Measurements from ENCODE around the gene ACO2. TPM values are rescaled to one million over a fixed set of nuclear protein-coding genes. Genes with fewer than 3 reads are reported as not detected.

Gene ACO2
- total and polyA plus RNA-seq, 5 donors = 471 to 611 (median 533) TPM

GRCh38 chr22:41532908-41533825 lies 64.2 kb downstream of the ACO2 start:
- Histone ChIP-seq H3K27me3 (ENCODE audit: control insufficient read depth, insufficient read depth) (no peaks in the 10 kb centered on the region), H3K27ac (ENCODE audit: low read length) (peak overlapping the region; percentile 80), H3K4me3 (ENCODE audit: low read length) (no peak overlapping the region), H3K9me3 (ENCODE audit: control insufficient read depth, low read length) (no peaks in the 10 kb centered on the region), H3K4me1 (ENCODE audit: control insufficient read depth, insufficient read depth, low read length) (no peaks in the 10 kb centered on the region)
- DNase-seq (peak; percentile 83 to 91 (median 90)), ATAC-seq (peak; percentile 52 to 61)
- intact Hi-C loops (cut with DNase I) = no loop called here
- 55% methylated on average over 19 of the region's 19 CpGs for WGBS

- peak in 1 of 3 donors; percentile 40 for DNase-seq
- Histone ChIP-seq H3K4me1 (ENCODE audit: control insufficient read depth, insufficient read depth, low read length) (no peaks in the 10 kb centered on the region), H3K27ac (ENCODE audit: low read length) (no peak overlapping the region), H3K9me3 (ENCODE audit: control insufficient read depth, low read length) (no peaks in the 10 kb centered on the region), H3K4me3 (ENCODE audit: low read length) (no peak overlapping the region), H3K27me3 (ENCODE audit: control insufficient read depth, insufficient read depth) (no peaks in the 10 kb centered on the region)
- ATAC-seq = no peak
- 89% methylated on average over 8 of the region's 8 CpGs for WGBS
- intact Hi-C loops (cut with DNase I) = no loop called here
Observed at GRCh38 chr22:41534219-41534618, 65.3 kb downstream of the ACO2 start.

DNA sequence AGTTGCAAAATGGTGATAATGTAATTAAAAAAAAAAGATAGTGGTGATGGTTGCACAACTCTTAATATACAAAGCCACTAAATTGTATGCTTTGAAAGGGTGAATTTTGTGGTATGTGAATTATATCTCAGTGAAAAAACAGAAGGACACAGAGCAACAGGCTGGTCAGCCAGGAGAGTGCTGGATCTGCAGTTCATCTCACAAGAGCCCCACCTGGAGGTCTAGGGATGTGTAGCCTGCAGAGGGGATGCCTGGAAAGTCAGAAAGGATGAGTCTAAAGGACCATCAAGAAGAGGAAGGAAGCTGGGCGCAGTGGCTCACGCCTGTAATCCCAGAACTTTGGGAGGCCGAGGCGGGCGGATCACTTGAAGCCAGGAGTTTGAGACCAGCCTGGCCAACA lies 66.3 kb downstream of the ACO2 start:
- intact Hi-C loops (cut with DNase I) = no loop called here
- no peaks in the 10 kb centered on the region for H3K9me3 ChIP-seq (ENCODE audit: control insufficient read depth, low read length)
- WGBS = 79% methylated on average over 5 of the region's 5 CpGs
- DNase-seq = peak in 1 of 3 donors; percentile 41
- H3K4me3 ChIP-seq (ENCODE audit: low read length) = no peak overlapping the region
- no peaks in the 10 kb centered on the region for H3K4me1 ChIP-seq (ENCODE audit: control insufficient read depth, insufficient read depth, low read length)
- H3K27me3 ChIP-seq (ENCODE audit: control insufficient read depth, insufficient read depth) = no peaks in the 10 kb centered on the region
- H3K27ac ChIP-seq (ENCODE audit: low read length) = no peak overlapping the region
- ATAC-seq = no peak

DNA sequence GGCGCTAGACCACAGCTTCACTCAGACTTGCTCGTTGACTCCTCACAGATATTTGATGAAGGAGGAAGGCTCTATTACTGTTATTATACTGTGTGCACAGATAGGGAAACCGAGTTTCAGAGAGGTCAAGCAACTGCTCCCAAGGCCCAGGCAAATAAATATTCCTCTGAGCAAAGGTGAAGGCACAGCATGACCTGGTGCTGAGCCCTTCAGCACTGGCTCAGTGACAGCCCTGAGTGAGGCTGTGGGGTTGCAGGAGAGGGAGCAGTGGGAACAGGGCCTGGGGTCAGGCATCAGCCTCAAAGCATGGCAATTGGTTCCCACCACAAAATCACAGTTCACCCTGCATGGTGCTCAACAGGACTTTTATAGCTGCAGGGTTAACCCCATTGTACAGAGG lies 68.3 kb downstream of the ACO2 start:
- intact Hi-C loops (cut with DNase I) = no loop called here
- no peak overlapping the region for H3K4me3 ChIP-seq (ENCODE audit: low read length)
- no peaks in the 10 kb centered on the region for H3K9me3 ChIP-seq (ENCODE audit: control insufficient read depth, low read length)
- WGBS = 87% methylated on average over 3 of the region's 3 CpGs
- H3K27me3 ChIP-seq (ENCODE audit: control insufficient read depth, insufficient read depth) = no peaks in the 10 kb centered on the region
- H3K27ac ChIP-seq (ENCODE audit: low read length) = no peak overlapping the region
- DNase-seq (peak in 1 of 3 donors; percentile 40), ATAC-seq (no peak)
- no peaks in the 10 kb centered on the region for H3K4me1 ChIP-seq (ENCODE audit: control insufficient read depth, insufficient read depth, low read length)

DNA sequence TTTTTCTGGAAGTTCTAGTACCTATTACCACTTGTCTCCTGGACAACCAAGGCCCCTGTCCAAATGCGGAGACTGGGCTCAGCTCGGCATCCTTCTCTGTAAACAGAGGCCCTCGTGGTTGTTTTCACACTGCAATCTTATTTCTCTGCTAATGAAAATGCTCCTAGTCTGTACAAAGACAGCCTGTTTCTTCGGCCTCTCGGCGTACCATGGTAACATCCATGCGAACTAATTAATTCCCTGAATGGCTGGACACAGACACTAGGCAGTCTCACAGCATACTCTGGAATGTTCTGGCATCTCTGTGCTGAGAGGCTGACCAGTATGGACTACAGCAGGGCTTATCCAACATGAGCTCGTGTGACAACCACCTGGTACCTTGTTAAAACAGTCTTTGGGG lies 69.7 kb downstream of the ACO2 start:
- no peaks in the 10 kb centered on the region for H3K4me1 ChIP-seq (ENCODE audit: control insufficient read depth, insufficient read depth, low read length)
- intact Hi-C loops (cut with DNase I) = no loop called here
- no peaks in the 10 kb centered on the region for H3K27me3 ChIP-seq (ENCODE audit: control insufficient read depth, insufficient read depth)
- no peak overlapping the region for H3K27ac ChIP-seq (ENCODE audit: low read length)
- peak in 1 of 3 donors; percentile 35 for DNase-seq
- 83% methylated on average over 8 of the region's 8 CpGs for WGBS
- no peak overlapping the region for H3K4me3 ChIP-seq (ENCODE audit: low read length)
- no peak for ATAC-seq
- no peaks in the 10 kb centered on the region for H3K9me3 ChIP-seq (ENCODE audit: control insufficient read depth, low read length)

GRCh38 chr22:41539146-41540005 lies 70.5 kb downstream of the ACO2 start:
- 66% methylated on average over 13 of the region's 13 CpGs for WGBS
- ATAC-seq (no peak), DNase-seq (peak in 1 of 3 donors; percentile 12)
- no peak overlapping the region for H3K4me3 ChIP-seq (ENCODE audit: low read length)
- intact Hi-C loops (cut with DNase I) = no loop called here
- H3K27me3 ChIP-seq (ENCODE audit: control insufficient read depth, insufficient read depth) = no peaks in the 10 kb centered on the region
- no peaks in the 10 kb centered on the region for H3K4me1 ChIP-seq (ENCODE audit: control insufficient read depth, insufficient read depth, low read length)
- no peak overlapping the region for H3K27ac ChIP-seq (ENCODE audit: low read length)
- H3K9me3 ChIP-seq (ENCODE audit: control insufficient read depth, low read length) = no peaks in the 10 kb centered on the region

DNA sequence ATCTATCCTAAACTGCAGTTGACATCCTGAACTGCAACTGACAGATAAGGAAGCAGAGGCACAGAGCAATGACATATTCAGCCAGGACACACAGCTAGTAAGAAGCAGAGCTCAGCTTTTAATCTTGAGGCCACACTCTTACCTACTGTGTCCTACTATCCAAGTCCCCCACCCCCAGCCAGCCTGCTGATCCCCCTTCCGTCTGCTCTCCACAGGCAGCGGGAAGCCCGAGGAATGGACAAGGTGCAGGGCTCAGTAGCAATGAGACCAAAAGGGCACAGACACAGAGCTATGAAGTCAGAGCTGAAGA lies 71.0 kb downstream of the ACO2 start:
- intact Hi-C loops (cut with DNase I) = no loop called here
- WGBS = 73% methylated on average over 3 of the region's 3 CpGs
- no peak overlapping the region for H3K27ac ChIP-seq (ENCODE audit: low read length)

GRCh38 chr22:41540365-41540764 lies 71.4 kb downstream of the ACO2 start:
- 94% methylated on average over 7 of the region's 7 CpGs for WGBS
- no peaks in the 10 kb centered on the region for H3K27me3 ChIP-seq (ENCODE audit: control insufficient read depth, insufficient read depth)
- ATAC-seq = no peak
- intact Hi-C loops (cut with DNase I) = no loop called here
- H3K4me1 ChIP-seq (ENCODE audit: control insufficient read depth, insufficient read depth, low read length) = peaks cover 2% of the 10 kb centered on the region
- H3K27ac ChIP-seq (ENCODE audit: low read length) = no peak overlapping the region
- H3K9me3 ChIP-seq (ENCODE audit: control insufficient read depth, low read length) = no peaks in the 10 kb centered on the region
- DNase-seq = peak in 1 of 3 donors; percentile 7
- H3K4me3 ChIP-seq (ENCODE audit: low read length) = no peak overlapping the region

More for the DNA sequence above, 71.0 kb downstream of the ACO2 start:
- Histone ChIP-seq H3K27me3 (ENCODE audit: control insufficient read depth, insufficient read depth) (no peaks in the 10 kb centered on the region), H3K9me3 (ENCODE audit: control insufficient read depth, low read length) (no peaks in the 10 kb centered on the region), H3K4me3 (ENCODE audit: low read length) (no peak overlapping the region), H3K4me1 (ENCODE audit: control insufficient read depth, insufficient read depth, low read length) (peaks cover 1% of the 10 kb centered on the region)
- peak in 1 of 3 donors; percentile 40 for DNase-seq
- no peak for ATAC-seq

DNA sequence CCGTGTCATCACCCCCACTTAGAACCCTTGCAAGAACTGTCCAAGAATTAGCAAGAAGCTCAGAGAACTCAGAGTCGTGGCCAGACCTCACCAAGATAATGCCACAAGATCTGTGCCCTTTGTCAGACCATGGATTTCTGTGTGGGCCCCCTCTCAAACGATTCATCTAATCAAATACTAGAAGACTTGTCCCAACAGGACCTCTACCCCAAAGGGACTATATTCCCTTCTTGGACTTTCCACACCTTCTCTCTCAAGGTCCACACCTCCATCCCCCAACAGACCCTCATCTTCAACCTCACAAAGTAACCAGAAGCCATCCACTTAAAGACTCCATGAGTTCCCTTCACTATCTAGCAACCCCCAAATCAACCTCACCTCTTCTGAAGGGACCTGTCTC lies 72.6 kb downstream of the ACO2 start:
- DNase-seq (no peak), ATAC-seq (no peak)
- Histone ChIP-seq H3K27ac (ENCODE audit: low read length) (no peak overlapping the region), H3K4me1 (ENCODE audit: control insufficient read depth, insufficient read depth, low read length) (peaks cover 2% of the 10 kb centered on the region), H3K4me3 (ENCODE audit: low read length) (no peak overlapping the region), H3K9me3 (ENCODE audit: control insufficient read depth, low read length) (no peaks in the 10 kb centered on the region), H3K27me3 (ENCODE audit: control insufficient read depth, insufficient read depth) (no peaks in the 10 kb centered on the region)
- intact Hi-C loops (cut with DNase I) = no loop called here
- WGBS = 60% methylated on average over 3 of the region's 3 CpGs

- Histone ChIP-seq H3K4me1 (ENCODE audit: control insufficient read depth, insufficient read depth, low read length) (peaks cover 2% of the 10 kb centered on the region), H3K4me3 (ENCODE audit: low read length) (no peak overlapping the region), H3K27me3 (ENCODE audit: control insufficient read depth, insufficient read depth) (no peaks in the 10 kb centered on the region), H3K9me3 (ENCODE audit: control insufficient read depth, low read length) (no peaks in the 10 kb centered on the region), H3K27ac (ENCODE audit: low read length) (no peak overlapping the region)
- intact Hi-C loops (cut with DNase I) = no loop called here
- ATAC-seq (no peak), DNase-seq (peak in 1 of 3 donors; percentile 24)
- WGBS = 96% methylated on average over 4 of the region's 4 CpGs
Observed at GRCh38 chr22:41542224-41542623, 73.3 kb downstream of the ACO2 start.
